DND-41 (cell line): ENCODE measurements around the gene ZDHHC7.

Experiments used
- CTCF ChIP-seq: IDR thresholded peaks from 2 replicates; pipeline ENCODE4 v1.5.1; 2012; ENCODE audit warnings: borderline replicate concordance, low read length, moderate library complexity, mild to moderate bottlenecking; ENCODE audit not compliant: poor library complexity, severe bottlenecking; ENCODE audit errors: extremely low read depth
- EZH2 ChIP-seq: IDR thresholded peaks from 3 replicates; pipeline ENCODE4 v1.6.1; 2012; ENCODE audit warnings: borderline replicate concordance, low read depth, mild to moderate bottlenecking, moderate library complexity, low read length, inconsistent platforms; ENCODE audit not compliant: severe bottlenecking

GRCh38 chr16:85006639-85007038 is 4.7 kb downstream of the ZDHHC7 start:
- no peak for TF ChIP-seq CTCF
- TF ChIP-seq EZH2 = no peak
